ENCODE data around the gene STARD3.
A peak's percentile ranks its signal among the peaks of the same experiment; 100 is the strongest.

The STARD3 gene

GRCh38 chr17:39621523-39622379 lies 15.2 kb upstream of the STARD3 start:
- DNase-seq, result peak; percentile 79

- no peak for DNase-seq
These were observed 14.5 kb upstream of the STARD3 start for GRCh38 chr17:39622380-39623006.

GRCh38 chr17:39623356-39623950 lies 13.5 kb upstream of the STARD3 start:
- DNase-seq, result peak; percentile 64

GRCh38 chr17:39624313-39624712 lies 12.6 kb upstream of the STARD3 start:
- no peak for DNase-seq

- no peak for DNase-seq
These were observed 11.7 kb upstream of the STARD3 start for GRCh38 chr17:39625198-39625785.

GRCh38 chr17:39626171-39627046 lies 10.5 kb upstream of the STARD3 start, which contains the start of gene PPP1R1B:
PPP1R1B (plus strand) TSS chr17:39626952; CDS start chr17:39627393, 441 bp downstream.
- no peak for DNase-seq

GRCh38 chr17:39627047-39627711 lies 9.8 kb upstream of the STARD3 start:
- no peak for DNase-seq

GRCh38 chr17:39627712-39628516 lies 9.0 kb upstream of the STARD3 start:
- DNase-seq, result no peak

- no peak for DNase-seq
These were observed 8.1 kb upstream of the STARD3 start for GRCh38 chr17:39628655-39629493.

GRCh38 chr17:39629494-39629880 lies 7.5 kb upstream of the STARD3 start:
- DNase-seq, result no peak

GRCh38 chr17:39629898-39630297 lies 7.0 kb upstream of the STARD3 start:
- no peak for DNase-seq

- DNase-seq, result no peak
These were observed 5.5 kb upstream of the STARD3 start for GRCh38 chr17:39631403-39631802.

GRCh38 chr17:39632153-39632941 lies 4.6 kb upstream of the STARD3 start:
- peak; percentile 74 for DNase-seq

GRCh38 chr17:39633570-39634183 lies 3.3 kb upstream of the STARD3 start:
- no peak for DNase-seq

- peak; percentile 67 for DNase-seq
These were observed 2.5 kb upstream of the STARD3 start for GRCh38 chr17:39634384-39634871.

- no peak for DNase-seq
These were observed 1.2 kb upstream of the STARD3 start for GRCh38 chr17:39635614-39636176.

- no peak for DNase-seq
These were observed 387 bp upstream of the STARD3 start for GRCh38 chr17:39636587-39636926.

GRCh38 chr17:39638317-39638716 lies 1.4 kb downstream of the STARD3 start:
- no peak for DNase-seq
